H7 (cell line): ENCODE data around the gene KIRREL3. TPM values are rescaled to one million over a fixed set of nuclear protein-coding genes. Genes with fewer than 3 reads are reported as not detected.

Experiments used
- DNase-seq: peaks from one replicate; pipeline ENCODE4 v3.0.0; 2012
- H3K27me3 ChIP-seq: 2 replicates; pipeline ENCODE4 v1.6.0; 2011; ENCODE audit warnings: mild to moderate bottlenecking, low read length; ENCODE audit not compliant: control insufficient read depth, insufficient read depth
- H3K36me3 ChIP-seq: replicated peaks from 2 replicates; pipeline ENCODE4 v1.5.1; 2011; ENCODE audit warnings: low read length; ENCODE audit not compliant: control insufficient read depth, insufficient read depth
- H3K4me3 ChIP-seq: 2 replicates; pipeline ENCODE4 v1.5.1; 2011; ENCODE audit warnings: low read depth, mild to moderate bottlenecking, control low read depth, low read length, moderate library complexity; ENCODE audit not compliant: insufficient read depth
- total RNA-seq: library from RNA; depleted of rRNA; stranded (reverse); fragments of >200 nt; shearing (Covaris generic); gene quantifications from 2 replicates; pipeline ENCODE4 v1.2.3, GENCODE V29; 2014

Gene KIRREL3
- total RNA-seq, 1 experiment from 2014 or later = 0.10 TPM

GRCh38 chr11:126683766-126684728 lies 316.5 kb downstream of the KIRREL3 start:
- H3K27me3 ChIP-seq = no peaks in the 10 kb centered on the region
- no peak overlapping the region for H3K4me3 ChIP-seq
- no peak for DNase-seq
- H3K36me3 ChIP-seq = no peaks in the 10 kb centered on the region

- H3K4me3 ChIP-seq = no peak overlapping the region
- H3K36me3 ChIP-seq = no peaks in the 10 kb centered on the region
- DNase-seq = no peak
- H3K27me3 ChIP-seq = no peaks in the 10 kb centered on the region
Observed at GRCh38 chr11:126682590-126682989, 318.0 kb downstream of the KIRREL3 start.

- no peaks in the 10 kb centered on the region for H3K36me3 ChIP-seq
- no peak for DNase-seq
- no peak overlapping the region for H3K4me3 ChIP-seq
- no peaks in the 10 kb centered on the region for H3K27me3 ChIP-seq
Observed at GRCh38 chr11:126680700-126681099, 319.9 kb downstream of the KIRREL3 start.

GRCh38 chr11:126680131-126680530 lies 320.4 kb downstream of the KIRREL3 start:
- H3K36me3 ChIP-seq = no peaks in the 10 kb centered on the region
- DNase-seq = no peak
- no peaks in the 10 kb centered on the region for H3K27me3 ChIP-seq
- no peak overlapping the region for H3K4me3 ChIP-seq

- DNase-seq = no peak
- Histone ChIP-seq H3K4me3 (no peak overlapping the region), H3K36me3 (no peaks in the 10 kb centered on the region), H3K27me3 (no peaks in the 10 kb centered on the region)
Observed at GRCh38 chr11:126679033-126679432, 321.5 kb downstream of the KIRREL3 start.

GRCh38 chr11:126676536-126676935 lies 324.0 kb downstream of the KIRREL3 start:
- DNase-seq = no peak
- H3K4me3 ChIP-seq = no peak overlapping the region
- no peaks in the 10 kb centered on the region for H3K27me3 ChIP-seq

GRCh38 chr11:126673319-126673718 lies 327.3 kb downstream of the KIRREL3 start:
- Histone ChIP-seq H3K4me3 (no peak overlapping the region), H3K27me3 (no peaks in the 10 kb centered on the region), H3K36me3 (no peaks in the 10 kb centered on the region)
- DNase-seq = no peak

More at GRCh38 chr11:126676536-126676935, 324.0 kb downstream of the KIRREL3 start:
- no peaks in the 10 kb centered on the region for H3K36me3 ChIP-seq

GRCh38 chr11:126669416-126669815 lies 331.2 kb downstream of the KIRREL3 start:
- no peak for DNase-seq
- Histone ChIP-seq H3K27me3 (peaks cover 2% of the 10 kb centered on the region), H3K36me3 (no peaks in the 10 kb centered on the region), H3K4me3 (no peak overlapping the region)

GRCh38 chr11:126664643-126665042 lies 335.9 kb downstream of the KIRREL3 start:
- no peak overlapping the region for H3K4me3 ChIP-seq
- H3K36me3 ChIP-seq = no peaks in the 10 kb centered on the region
- DNase-seq = no peak
- H3K27me3 ChIP-seq = peaks cover 8% of the 10 kb centered on the region

- peaks cover 8% of the 10 kb centered on the region for H3K27me3 ChIP-seq
- no peak for DNase-seq
- H3K4me3 ChIP-seq = no peak overlapping the region
- H3K36me3 ChIP-seq = no peaks in the 10 kb centered on the region
Observed at GRCh38 chr11:126663749-126664592, 336.6 kb downstream of the KIRREL3 start.

- no peak for DNase-seq
- Histone ChIP-seq H3K4me3 (no peak overlapping the region), H3K27me3 (peaks cover 8% of the 10 kb centered on the region), H3K36me3 (no peaks in the 10 kb centered on the region)
Observed at GRCh38 chr11:126662035-126662790, 338.4 kb downstream of the KIRREL3 start.

- Histone ChIP-seq H3K36me3 (no peaks in the 10 kb centered on the region), H3K27me3 (peaks cover 8% of the 10 kb centered on the region), H3K4me3 (no peak overlapping the region)
- no peak for DNase-seq
Observed at GRCh38 chr11:126660761-126661425, 339.7 kb downstream of the KIRREL3 start.

- Histone ChIP-seq H3K36me3 (no peaks in the 10 kb centered on the region), H3K27me3 (peaks cover 8% of the 10 kb centered on the region), H3K4me3 (no peak overlapping the region)
- no peak for DNase-seq
Observed at GRCh38 chr11:126660321-126660720, 340.2 kb downstream of the KIRREL3 start.
